SK-N-SH (cell line): ENCODE data around the gene SDK1. TPM values are rescaled to one million over a fixed set of nuclear protein-coding genes. Genes with fewer than 3 reads are reported as not detected.

ENCODE experiments used
- CTCF ChIA-PET: fragments of 300-600, 350-600 bp; formaldehyde crosslinking; extraction: SDS; loops from one replicate; lab custom pipeline; 2021; lab: Yijun Ruan, JAX
- POLR2A ChIA-PET: fragments of 350-600 bp; sonication (Branson Sonifier 250); formaldehyde crosslinking; extraction: SDS; loops from one replicate; lab custom pipeline; 2020; ENCODE audit warnings: antibody characterized with exemption, inconsistent platforms; lab: Yijun Ruan, JAX
- DNase-seq: peaks from one replicate; pipeline ENCODE4 v3.0.0; 2012
- H2AFZ ChIP-seq: fragments of 200-600 bp; sonication (generic); 2 replicates; pipeline ENCODE4 v1.8.1; 2016; ENCODE audit warnings: antibody characterized with exemption, mild to moderate bottlenecking, low read depth
- H3F3A ChIP-seq: fragments of 200-600 bp; sonication (generic); replicated peaks from 2 replicates; pipeline ENCODE3; 2016; ENCODE audit warnings: antibody characterized with exemption, mild to moderate bottlenecking; ENCODE audit not compliant: insufficient read depth
- H3K27ac ChIP-seq, 2 experiments: fragments of 200-500 bp in 1 of 2; fragments of 200-600 bp in 1 of 2; sonication (Bioruptor generic) in 1 of 2; sonication (generic), shearing (Covaris generic) in 1 of 2; 2 replicates each; pipeline versions ENCODE4 v1.5.1 to v1.6.1; 2014 to 2016; ENCODE audit warnings: low read depth in 2 of 2, inconsistent platforms in 1 of 2, low read length in 1 of 2, mild to moderate bottlenecking in 1 of 2, mixed read lengths in 1 of 2
- H3K27me3 ChIP-seq: fragments of 200-600 bp; sonication (generic), shearing (Covaris generic); 2 replicates; pipeline ENCODE4 v1.6.1; 2016; ENCODE audit warnings: mixed run types; ENCODE audit not compliant: insufficient read depth
- H3K36me3 ChIP-seq, 2 experiments: fragments of 200-500 bp in 1 of 2; fragments of 200-600 bp in 1 of 2; sonication (Bioruptor generic) in 1 of 2; sonication (generic) in 1 of 2; replicated peaks in 1 of 2; 2 replicates each; pipeline versions ENCODE3 to v1.5.1; 2014 to 2016; ENCODE audit warnings: low read length in 1 of 2, mild to moderate bottlenecking in 1 of 2; ENCODE audit not compliant: insufficient read depth in 2 of 2, control insufficient read depth in 1 of 2
- H3K4me1 ChIP-seq, 2 experiments: fragments of 200-500 bp in 1 of 2; fragments of 200-600 bp in 1 of 2; sonication (Bioruptor generic) in 1 of 2; sonication (generic), shearing (Covaris generic) in 1 of 2; 2 replicates each; pipeline versions ENCODE4 v1.5.1 to v1.6.1; 2014 to 2016; ENCODE audit warnings: low read depth in 1 of 2, low read length in 1 of 2, mixed run types in 1 of 2; ENCODE audit not compliant: insufficient read depth in 2 of 2, control insufficient read depth in 1 of 2
- H3K4me2 ChIP-seq: fragments of 200-600 bp; sonication (generic), shearing (Covaris generic); 2 replicates; pipeline ENCODE4 v1.6.1; 2017; ENCODE audit warnings: mixed run types
- H3K4me3 ChIP-seq, 2 experiments: fragments of 200-500 bp in 1 of 2; fragments of 200-600 bp in 1 of 2; sonication (Bioruptor generic) in 1 of 2; sonication (generic), shearing (Covaris generic) in 1 of 2; 2 replicates each; pipeline versions ENCODE4 v1.5.1 to v1.8.1; 2014 to 2016; ENCODE audit warnings: low read depth in 2 of 2, inconsistent platforms in 1 of 2, low read length in 1 of 2, mild to moderate bottlenecking in 1 of 2, mixed read lengths in 1 of 2, moderate library complexity in 1 of 2
- H3K79me2 ChIP-seq: fragments of 200-600 bp; sonication (generic); 2 replicates; pipeline ENCODE4 v1.8.1; 2017; ENCODE audit warnings: mild to moderate bottlenecking; ENCODE audit not compliant: insufficient read depth
- H3K9ac ChIP-seq: fragments of 200-600 bp; sonication (generic); 2 replicates; pipeline ENCODE4 v1.6.1; 2017; ENCODE audit warnings: mixed run types
- H3K9me2 ChIP-seq: fragments of 200-600 bp; sonication (generic); 2 replicates; pipeline ENCODE4 v1.6.1; 2017; ENCODE audit warnings: mixed run types
- H3K9me3 ChIP-seq: fragments of 200-600 bp; sonication (generic); 2 replicates; pipeline ENCODE4 v1.6.1; 2017; ENCODE audit warnings: mixed run types, mild to moderate bottlenecking, moderate library complexity
- H4K20me1 ChIP-seq: fragments of 200-600 bp; sonication (generic); 2 replicates; pipeline ENCODE4 v1.6.1; 2017; ENCODE audit warnings: mild to moderate bottlenecking, mixed run types; ENCODE audit not compliant: insufficient read depth
- CHD2 ChIP-seq: fragments of 150-350 bp; IDR thresholded peaks from 2 replicates; pipeline ENCODE4 v1.6.1; 2018; ENCODE audit warnings: low read length; ENCODE audit not compliant: partially characterized antibody
- ELF1 ChIP-seq: IDR thresholded peaks from 2 replicates; pipeline ENCODE4 v1.4.0; 2012
- EP300 ChIP-seq, 2 experiments: IDR thresholded peaks; 2 replicates each; pipeline versions ENCODE4 v1.4.0 to v1.6.1; 2012; ENCODE audit warnings: borderline replicate concordance in 1 of 2, low read depth in 1 of 2, low read length in 1 of 2
- FOSL2 ChIP-seq: IDR thresholded peaks from 2 replicates; pipeline ENCODE4 v1.4.0; 2012; ENCODE audit warnings: low read depth, mild to moderate bottlenecking, moderate library complexity, borderline replicate concordance
- FOXM1 ChIP-seq: IDR thresholded peaks from 2 replicates; pipeline ENCODE4 v1.4.0; 2012; ENCODE audit warnings: low read depth, mild to moderate bottlenecking
- GATA2 ChIP-seq: sonication (generic); formaldehyde crosslinking; IDR thresholded peaks from 2 replicates; pipeline ENCODE4 v1.5.0; 2020; ENCODE audit warnings: mild to moderate bottlenecking, missing genetic modification reagents
- MEF2A ChIP-seq: IDR thresholded peaks from 2 replicates; pipeline ENCODE4 v1.4.0; 2012; ENCODE audit warnings: low read depth, borderline replicate concordance
- MXI1 ChIP-seq: IDR thresholded peaks from 2 replicates; pipeline ENCODE4 v1.6.1; 2012; ENCODE audit warnings: mild to moderate bottlenecking, low read depth, low read length, improper control_type of control experiment
- NFIC ChIP-seq: IDR thresholded peaks from 2 replicates; pipeline ENCODE4 v1.4.0; 2012; ENCODE audit warnings: borderline replicate concordance
- NRF1 ChIP-seq: IDR thresholded peaks from 2 replicates; pipeline ENCODE4 v1.6.1; 2012; ENCODE audit warnings: low read depth, mild to moderate bottlenecking, low read length
- RAD21 ChIP-seq: IDR thresholded peaks from 2 replicates; pipeline ENCODE4 v1.6.1; 2012; ENCODE audit warnings: mild to moderate bottlenecking, low read length
- RCOR1 ChIP-seq: fragments of 150-350 bp; IDR thresholded peaks from 2 replicates; pipeline ENCODE4 v1.6.1; 2017; ENCODE audit warnings: antibody characterized with exemption, low read length
- SMC3 ChIP-seq: IDR thresholded peaks from 2 replicates; pipeline ENCODE4 v1.6.1; 2012; ENCODE audit warnings: low read depth, low read length, improper control_type of control experiment
- TEAD4 ChIP-seq: IDR thresholded peaks from 2 replicates; pipeline ENCODE4 v1.4.0; 2012; ENCODE audit warnings: mild to moderate bottlenecking, borderline replicate concordance; ENCODE audit not compliant: insufficient read depth
- YY1 ChIP-seq: IDR thresholded peaks from 2 replicates; pipeline ENCODE4 v1.4.0; 2012; ENCODE audit warnings: low read depth, mild to moderate bottlenecking
- WGBS: methylation state at CpG from one replicate; pipeline ENCODE4 v1.1.6; 2017; ENCODE audit warnings: low lambda C conversion rate; 5-methylcytosine and 5-hydroxymethylcytosine counted together
- polyA plus RNA-seq, 3 experiments: library from polyadenylated mRNA; depleted of rRNA; stranded (reverse); fragments of >200 nt; gene quantifications; 2 replicates each; pipeline ENCODE4 v1.2.3, GENCODE V29; 2012
- TF ChIP-seq, protein P1 (sequence below): IDR thresholded peaks from 2 replicates; pipeline ENCODE4 v1.6.1; 2012; ENCODE audit warnings: mild to moderate bottlenecking, low read depth, low read length, moderate library complexity
- TF ChIP-seq, protein P2 (sequence below): fragments of 150-350 bp; IDR thresholded peaks from 2 replicates; pipeline ENCODE4 v1.6.1; 2016; ENCODE audit warnings: mild to moderate bottlenecking, low read depth, low read length
- TF ChIP-seq, protein P3 (sequence below): fragments of 200-600 bp; sonication (generic); IDR thresholded peaks from 2 replicates; pipeline ENCODE4 v1.6.1; 2017; ENCODE audit warnings: antibody characterized with exemption, mild to moderate bottlenecking, moderate library complexity
- TF ChIP-seq, protein P4 (sequence below): IDR thresholded peaks from 2 replicates; pipeline ENCODE4; 2012
- TF ChIP-seq, protein P5 (sequence below): IDR thresholded peaks from 2 replicates; pipeline ENCODE4 v1.4.0; 2012; ENCODE audit warnings: low read depth

The SDK1 gene
- polyA plus RNA-seq, 1 of the 3 experiments (the other 2 are of a cell fraction), result 1.2 TPM

DNA sequence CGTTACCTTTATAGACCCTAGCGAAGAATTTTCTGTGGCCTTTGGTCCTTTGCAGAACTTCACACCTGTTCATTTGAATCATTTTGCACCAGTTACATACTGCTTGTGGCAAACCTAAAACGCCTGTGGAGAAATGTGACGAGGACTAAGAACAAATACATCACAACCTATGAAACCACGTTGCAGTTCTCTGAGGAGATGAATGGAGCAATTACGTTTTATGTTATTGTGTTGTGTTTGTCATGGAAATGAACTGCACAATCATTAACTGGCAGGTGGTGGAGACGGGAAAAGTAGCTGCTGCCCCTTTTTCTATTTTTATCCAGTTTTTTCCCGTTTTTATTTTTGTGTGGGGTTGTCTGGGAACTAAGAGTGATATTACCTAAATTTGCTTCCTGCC is 505.5 kb downstream of the SDK1 start (continued):
- TF ChIP-seq, protein P1, sequence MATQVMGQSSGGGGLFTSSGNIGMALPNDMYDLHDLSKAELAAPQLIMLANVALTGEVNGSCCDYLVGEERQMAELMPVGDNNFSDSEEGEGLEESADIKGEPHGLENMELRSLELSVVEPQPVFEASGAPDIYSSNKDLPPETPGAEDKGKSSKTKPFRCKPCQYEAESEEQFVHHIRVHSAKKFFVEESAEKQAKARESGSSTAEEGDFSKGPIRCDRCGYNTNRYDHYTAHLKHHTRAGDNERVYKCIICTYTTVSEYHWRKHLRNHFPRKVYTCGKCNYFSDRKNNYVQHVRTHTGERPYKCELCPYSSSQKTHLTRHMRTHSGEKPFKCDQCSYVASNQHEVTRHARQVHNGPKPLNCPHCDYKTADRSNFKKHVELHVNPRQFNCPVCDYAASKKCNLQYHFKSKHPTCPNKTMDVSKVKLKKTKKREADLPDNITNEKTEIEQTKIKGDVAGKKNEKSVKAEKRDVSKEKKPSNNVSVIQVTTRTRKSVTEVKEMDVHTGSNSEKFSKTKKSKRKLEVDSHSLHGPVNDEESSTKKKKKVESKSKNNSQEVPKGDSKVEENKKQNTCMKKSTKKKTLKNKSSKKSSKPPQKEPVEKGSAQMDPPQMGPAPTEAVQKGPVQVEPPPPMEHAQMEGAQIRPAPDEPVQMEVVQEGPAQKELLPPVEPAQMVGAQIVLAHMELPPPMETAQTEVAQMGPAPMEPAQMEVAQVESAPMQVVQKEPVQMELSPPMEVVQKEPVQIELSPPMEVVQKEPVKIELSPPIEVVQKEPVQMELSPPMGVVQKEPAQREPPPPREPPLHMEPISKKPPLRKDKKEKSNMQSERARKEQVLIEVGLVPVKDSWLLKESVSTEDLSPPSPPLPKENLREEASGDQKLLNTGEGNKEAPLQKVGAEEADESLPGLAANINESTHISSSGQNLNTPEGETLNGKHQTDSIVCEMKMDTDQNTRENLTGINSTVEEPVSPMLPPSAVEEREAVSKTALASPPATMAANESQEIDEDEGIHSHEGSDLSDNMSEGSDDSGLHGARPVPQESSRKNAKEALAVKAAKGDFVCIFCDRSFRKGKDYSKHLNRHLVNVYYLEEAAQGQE, result no peak
- TF ChIP-seq GATA2 (CRISPR knock-in tag) (no peak), EP300 (IDR thresholded peaks at IDR 0.05; ENCODE audit: borderline replicate concordance in 1 of 2, low read depth in 1 of 2, low read length in 1 of 2) (no peak)

DNA sequence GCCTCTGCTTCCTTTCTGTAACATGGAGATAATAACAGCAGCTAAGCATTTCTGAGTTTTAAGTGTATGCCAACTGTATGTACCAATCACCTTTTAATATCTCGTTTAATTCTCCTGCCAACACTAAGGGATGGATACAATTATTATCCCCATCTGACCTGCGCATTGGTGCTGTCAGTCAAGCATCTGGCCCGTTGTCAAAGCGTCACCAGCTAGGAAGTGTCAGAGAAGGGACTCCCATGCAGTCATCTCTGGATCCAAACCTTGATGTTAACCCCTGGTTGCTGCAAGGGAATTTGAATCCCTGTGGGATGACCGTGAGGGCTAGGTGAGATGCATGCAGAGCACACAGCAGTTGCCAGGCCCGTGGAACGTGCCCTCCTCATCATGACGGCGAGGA is 506.8 kb downstream of the SDK1 start:
- H3K9me2 ChIP-seq, result no peaks in the 10 kb centered on the region
- WGBS, result 48% methylated on average over 9 of the region's 9 CpGs
- ChIA-PET CTCF (interaction anchor here (0.6 to 1.3 kb wide), 3 partner anchors 15 to 942 kb away, joined by 3 read pairs; no protein-coding TSS in a partner anchor), POLR2A (no interaction called here)
- no peaks in the 10 kb centered on the region for H3K4me1 ChIP-seq
- H3F3A ChIP-seq, result no peaks in the 10 kb centered on the region
- H3K9ac ChIP-seq, result no peak overlapping the region
- DNase-seq, result no peak
- H3K27me3 ChIP-seq, result no peaks in the 10 kb centered on the region
- no peaks in the 10 kb centered on the region for H3K79me2 ChIP-seq
- H3K9me3 ChIP-seq, result no peaks in the 10 kb centered on the region
- TF ChIP-seq TEAD4, result no peak
- TF ChIP-seq, protein P1, result no peak
- TF ChIP-seq, protein P2, sequence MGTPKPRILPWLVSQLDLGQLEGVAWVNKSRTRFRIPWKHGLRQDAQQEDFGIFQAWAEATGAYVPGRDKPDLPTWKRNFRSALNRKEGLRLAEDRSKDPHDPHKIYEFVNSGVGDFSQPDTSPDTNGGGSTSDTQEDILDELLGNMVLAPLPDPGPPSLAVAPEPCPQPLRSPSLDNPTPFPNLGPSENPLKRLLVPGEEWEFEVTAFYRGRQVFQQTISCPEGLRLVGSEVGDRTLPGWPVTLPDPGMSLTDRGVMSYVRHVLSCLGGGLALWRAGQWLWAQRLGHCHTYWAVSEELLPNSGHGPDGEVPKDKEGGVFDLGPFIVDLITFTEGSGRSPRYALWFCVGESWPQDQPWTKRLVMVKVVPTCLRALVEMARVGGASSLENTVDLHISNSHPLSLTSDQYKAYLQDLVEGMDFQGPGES, result no peak
- TF ChIP-seq RAD21, result no peak
- TF ChIP-seq NRF1, result no peak
- no peak for TF ChIP-seq MEF2A
- no peak for TF ChIP-seq FOXM1
- no peak for TF ChIP-seq RCOR1
- TF ChIP-seq, protein P3, sequence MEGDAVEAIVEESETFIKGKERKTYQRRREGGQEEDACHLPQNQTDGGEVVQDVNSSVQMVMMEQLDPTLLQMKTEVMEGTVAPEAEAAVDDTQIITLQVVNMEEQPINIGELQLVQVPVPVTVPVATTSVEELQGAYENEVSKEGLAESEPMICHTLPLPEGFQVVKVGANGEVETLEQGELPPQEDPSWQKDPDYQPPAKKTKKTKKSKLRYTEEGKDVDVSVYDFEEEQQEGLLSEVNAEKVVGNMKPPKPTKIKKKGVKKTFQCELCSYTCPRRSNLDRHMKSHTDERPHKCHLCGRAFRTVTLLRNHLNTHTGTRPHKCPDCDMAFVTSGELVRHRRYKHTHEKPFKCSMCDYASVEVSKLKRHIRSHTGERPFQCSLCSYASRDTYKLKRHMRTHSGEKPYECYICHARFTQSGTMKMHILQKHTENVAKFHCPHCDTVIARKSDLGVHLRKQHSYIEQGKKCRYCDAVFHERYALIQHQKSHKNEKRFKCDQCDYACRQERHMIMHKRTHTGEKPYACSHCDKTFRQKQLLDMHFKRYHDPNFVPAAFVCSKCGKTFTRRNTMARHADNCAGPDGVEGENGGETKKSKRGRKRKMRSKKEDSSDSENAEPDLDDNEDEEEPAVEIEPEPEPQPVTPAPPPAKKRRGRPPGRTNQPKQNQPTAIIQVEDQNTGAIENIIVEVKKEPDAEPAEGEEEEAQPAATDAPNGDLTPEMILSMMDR, result no peak
- TF ChIP-seq YY1, result no peak
- no peak for TF ChIP-seq MXI1
- TF ChIP-seq, protein P4, sequence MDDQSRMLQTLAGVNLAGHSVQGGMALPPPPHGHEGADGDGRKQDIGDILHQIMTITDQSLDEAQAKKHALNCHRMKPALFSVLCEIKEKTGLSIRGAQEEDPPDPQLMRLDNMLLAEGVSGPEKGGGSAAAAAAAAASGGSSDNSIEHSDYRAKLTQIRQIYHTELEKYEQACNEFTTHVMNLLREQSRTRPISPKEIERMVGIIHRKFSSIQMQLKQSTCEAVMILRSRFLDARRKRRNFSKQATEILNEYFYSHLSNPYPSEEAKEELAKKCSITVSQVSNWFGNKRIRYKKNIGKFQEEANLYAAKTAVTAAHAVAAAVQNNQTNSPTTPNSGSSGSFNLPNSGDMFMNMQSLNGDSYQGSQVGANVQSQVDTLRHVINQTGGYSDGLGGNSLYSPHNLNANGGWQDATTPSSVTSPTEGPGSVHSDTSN, result no peak
- TF ChIP-seq SMC3, result no peak
- TF ChIP-seq, protein P5, sequence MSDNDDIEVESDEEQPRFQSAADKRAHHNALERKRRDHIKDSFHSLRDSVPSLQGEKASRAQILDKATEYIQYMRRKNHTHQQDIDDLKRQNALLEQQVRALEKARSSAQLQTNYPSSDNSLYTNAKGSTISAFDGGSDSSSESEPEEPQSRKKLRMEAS, result no peak
- no peak for TF ChIP-seq ELF1
- TF ChIP-seq NFIC, result no peak
- no peak for TF ChIP-seq FOSL2
- TF ChIP-seq CHD2, result no peak
- H4K20me1 ChIP-seq, result no peaks in the 10 kb centered on the region
- H3K36me3 ChIP-seq, result no peaks in the 10 kb centered on the region
- no peak overlapping the region for H2AFZ ChIP-seq
- H3K27ac ChIP-seq, result no peak overlapping the region
- no peak overlapping the region for H3K4me2 ChIP-seq
- no peak overlapping the region for H3K4me3 ChIP-seq
